ENCODE data around the gene NEB. TPM values are rescaled to one million over a fixed set of nuclear protein-coding genes. Genes with fewer than 3 reads are reported as not detected.

Gene NEB
- total and polyA plus RNA-seq, 7 donors = 796 to 7,790 (median 2,020) TPM

- Histone ChIP-seq H3K4me1 (peaks cover 24% of the 10 kb centered on the region), H3K36me3 (ENCODE audit: insufficient read depth in 1 of 2, low read depth in 1 of 2) (peaks cover 4 to 100% of the 10 kb centered on the region in 2 donors), H3K27ac (peak overlapping the region; percentile 47), H3K9me3 (no peaks in the 10 kb centered on the region), H3K27me3 (ENCODE audit: insufficient read depth in 3 of 3, low read length in 2 of 3) (no peaks in the 10 kb centered on the region), H3K4me3 (no peak overlapping the region)
- WGBS, 3 donors = 49 to 54% (median 53%) methylated on average over 1 of the region's 1 CpG
- no peak for DNase-seq
- no peak for TF ChIP-seq CTCF (IDR thresholded peaks at IDR 0.05)
- no peak for ATAC-seq
- intact Hi-C loops (cut with DNase I) = no loop called here
Measured at GRCh38 chr2:151630372-151630771, 103.9 kb downstream of the NEB start.

GRCh38 chr2:151627353-151627752 is 106.9 kb downstream of the NEB start:
- Histone ChIP-seq H3K4me3 (no peak overlapping the region), H3K9me3 (no peaks in the 10 kb centered on the region), H3K27ac (peak overlapping the region; percentile 47), H3K27me3 (ENCODE audit: insufficient read depth in 3 of 3, low read length in 2 of 3) (no peaks in the 10 kb centered on the region), H3K4me1 (peaks cover 31% of the 10 kb centered on the region), H3K36me3 (ENCODE audit: insufficient read depth in 1 of 2, low read depth in 1 of 2) (peaks cover 0 to 100% of the 10 kb centered on the region in 2 donors)
- TF ChIP-seq CTCF (IDR thresholded peaks at IDR 0.05) = no peak
- ATAC-seq (peak; percentile 51 to 68 (median 62)), DNase-seq (no peak)
- intact Hi-C loops (cut with DNase I) = loop anchor here in 1 of 2 donors (5.0 kb wide), 2 partner anchors 35 to 75 kb away; no protein-coding TSS in a partner anchor
- 55 to 69% (median 58%) methylated on average over 6 of the region's 6 CpGs for WGBS, 3 donors

- H3K36me3 ChIP-seq (ENCODE audit: insufficient read depth in 1 of 2, low read depth in 1 of 2) = peaks cover 0 to 100% of the 10 kb centered on the region in 2 donors
- H3K4me1 ChIP-seq = peaks cover 16% of the 10 kb centered on the region
- intact Hi-C loops (cut with DNase I) = no loop called here
- ATAC-seq = no peak
- no peak for DNase-seq
- H3K27me3 ChIP-seq (ENCODE audit: insufficient read depth in 3 of 3, low read length in 2 of 3) = no peaks in the 10 kb centered on the region
- H3K9me3 ChIP-seq = no peaks in the 10 kb centered on the region
- TF ChIP-seq CTCF (IDR thresholded peaks at IDR 0.05) = no peak
- H3K4me3 ChIP-seq = no peak overlapping the region
- no peak overlapping the region for H3K27ac ChIP-seq
Measured at GRCh38 chr2:151624271-151624670, 110.0 kb downstream of the NEB start.

- H3K27me3 ChIP-seq (ENCODE audit: insufficient read depth in 3 of 3, low read length in 2 of 3) = no peaks in the 10 kb centered on the region
- H3K4me3 ChIP-seq = no peak overlapping the region
- peaks cover 0 to 100% of the 10 kb centered on the region in 2 donors for H3K36me3 ChIP-seq (ENCODE audit: insufficient read depth in 1 of 2, low read depth in 1 of 2)
- H3K27ac ChIP-seq = no peak overlapping the region
- peaks cover 17% of the 10 kb centered on the region for H3K4me1 ChIP-seq
- no peaks in the 10 kb centered on the region for H3K9me3 ChIP-seq
- intact Hi-C loops (cut with DNase I) = no loop called here
- TF ChIP-seq CTCF (IDR thresholded peaks at IDR 0.05) = no peak
- ATAC-seq (no peak), DNase-seq (no peak)
Measured at GRCh38 chr2:151623631-151624030, 110.6 kb downstream of the NEB start.

GRCh38 chr2:151620761-151621160 is 113.5 kb downstream of the NEB start:
- H3K4me1 ChIP-seq = peaks cover 24% of the 10 kb centered on the region
- no peaks in the 10 kb centered on the region for H3K27me3 ChIP-seq (ENCODE audit: insufficient read depth in 3 of 3, low read length in 2 of 3)
- H3K36me3 ChIP-seq (ENCODE audit: insufficient read depth in 1 of 2, low read depth in 1 of 2) = peaks cover 3 to 100% of the 10 kb centered on the region in 2 donors
- H3K27ac ChIP-seq = peak overlapping the region; percentile 38
- ATAC-seq = peak; percentile 33 to 47 (median 36)
- no peak overlapping the region for H3K4me3 ChIP-seq
- intact Hi-C loops (cut with DNase I) = no loop called here
- no peaks in the 10 kb centered on the region for H3K9me3 ChIP-seq
- TF ChIP-seq CTCF (IDR thresholded peaks at IDR 0.05) = no peak
- 29 to 67% (median 40%) methylated on average over 3 of the region's 3 CpGs for WGBS, 3 donors
- DNase-seq = no peak

Measured in psoas muscle (tissue), 8 donors.